ENCODE measurements around the gene KIF14.
"Not testable (repeated sequence)": the region's sequence is repeated elsewhere in the genome, so short reads cannot be mapped to it uniquely, and the experiment has no call there.

KIF14 gene

DNA sequence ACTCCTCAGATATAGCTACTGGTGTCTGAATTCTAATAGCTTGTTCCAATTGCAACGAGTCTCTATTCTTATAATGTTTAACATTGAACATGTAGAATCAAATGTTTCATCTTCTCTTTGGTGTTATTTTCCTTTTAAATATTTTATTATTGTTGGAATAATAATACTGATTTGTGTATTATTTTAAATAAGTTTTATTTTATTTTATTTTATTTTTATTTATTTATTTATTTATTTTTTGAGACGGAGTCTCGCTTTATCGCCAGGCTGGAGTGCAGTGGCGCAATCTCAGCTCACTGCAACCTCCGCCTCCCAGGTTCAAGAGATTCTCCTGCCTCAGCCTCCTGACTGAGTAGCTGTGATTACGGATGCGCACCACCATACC is 10.0 kb upstream of the KIF14 start:
- not testable (repeated sequence) for DNase-seq

DNA sequence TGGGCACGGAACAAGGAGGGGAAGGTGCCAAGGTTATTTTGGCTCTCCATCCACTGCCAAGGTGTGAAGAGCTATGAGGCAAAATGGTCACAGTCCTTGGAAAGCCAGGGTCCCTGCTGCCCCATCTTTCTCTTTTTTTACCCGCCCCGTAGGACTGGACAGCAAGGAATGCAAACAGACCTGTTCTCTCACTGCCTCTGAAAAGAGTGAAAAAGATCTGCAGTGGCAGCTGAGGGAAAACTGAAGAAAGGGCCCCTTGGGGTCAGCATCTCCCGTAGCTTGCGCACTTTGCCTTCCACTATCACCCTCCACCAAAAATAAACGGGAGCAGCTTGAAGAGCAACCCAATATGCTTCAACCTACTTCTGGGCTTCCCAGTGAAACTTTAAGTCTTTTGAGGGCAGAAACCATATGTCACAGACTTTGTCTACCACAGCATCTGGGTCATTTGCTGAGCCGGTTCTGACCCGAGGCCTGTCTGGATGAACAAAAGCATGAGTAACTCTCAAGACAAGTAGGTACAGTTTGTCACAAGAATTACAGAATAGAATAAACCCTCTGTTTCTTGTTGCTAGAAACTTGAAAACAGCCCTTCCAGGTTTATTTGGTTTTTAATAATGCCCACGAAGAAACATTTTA is 9.4 kb upstream of the KIF14 start:
- DNase-seq, result no peak

DNA sequence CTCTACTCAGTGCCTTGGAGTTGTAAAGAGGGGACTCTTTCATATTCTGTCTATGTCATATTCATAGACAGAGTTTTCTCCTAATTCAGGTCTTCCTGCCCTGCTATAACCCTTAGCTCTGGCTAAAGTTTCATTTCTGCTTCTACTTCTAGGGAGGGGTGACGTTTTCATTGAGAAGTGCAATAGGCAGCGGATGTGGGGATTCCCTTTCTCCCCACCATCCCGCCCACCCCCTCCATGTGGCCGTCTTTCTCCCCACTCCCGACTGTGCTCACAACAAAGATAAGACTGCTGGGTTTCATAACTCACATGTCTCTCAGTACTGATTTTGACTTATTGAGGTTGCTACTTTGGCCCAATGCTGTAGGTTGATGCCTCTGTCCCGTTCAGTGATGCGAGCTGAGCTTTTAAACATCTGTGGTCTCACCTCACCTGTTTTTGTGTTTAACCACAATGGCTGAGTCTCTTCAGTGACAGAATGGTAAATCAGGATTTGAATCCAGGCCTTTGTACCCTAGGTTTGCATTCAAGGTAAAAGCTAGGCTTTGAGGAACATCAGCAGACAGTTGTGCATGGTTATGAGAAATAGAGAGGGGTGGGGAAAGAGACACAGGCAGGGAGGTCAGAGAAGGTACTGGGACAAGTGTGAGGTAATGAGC is 7.8 kb upstream of the KIF14 start:
- no peak for DNase-seq

DNA sequence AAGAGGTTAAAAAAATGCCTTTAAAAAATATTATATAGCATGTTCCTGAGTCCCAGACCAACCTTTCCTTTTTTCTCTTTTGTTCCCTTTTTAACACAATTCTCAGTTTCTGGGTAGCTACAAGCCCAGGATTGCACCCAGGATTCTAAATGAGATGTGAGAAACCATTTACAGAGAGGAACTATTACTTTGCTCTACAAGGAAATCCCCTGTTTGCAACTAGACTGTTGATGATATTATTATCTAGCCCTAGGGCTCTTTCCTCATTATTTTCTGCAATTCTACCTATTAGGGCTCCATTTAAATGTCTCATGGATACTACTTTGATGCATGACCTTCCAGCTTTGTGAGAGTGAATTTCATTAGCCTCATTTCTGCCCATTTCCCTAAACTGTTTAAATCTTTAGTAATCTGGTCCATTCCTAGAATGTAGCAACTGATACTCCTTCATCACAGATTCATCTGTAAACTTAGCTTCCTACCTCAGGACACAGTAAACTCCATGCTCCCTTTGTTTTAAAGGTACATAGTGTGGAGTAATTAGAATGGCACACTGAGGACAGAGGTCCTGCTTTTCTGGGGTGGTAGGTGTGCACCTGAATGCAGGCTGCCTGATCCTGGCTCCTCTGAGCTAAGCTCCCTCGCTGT is 7.1 kb upstream of the KIF14 start:
- DNase-seq, result no peak

DNA sequence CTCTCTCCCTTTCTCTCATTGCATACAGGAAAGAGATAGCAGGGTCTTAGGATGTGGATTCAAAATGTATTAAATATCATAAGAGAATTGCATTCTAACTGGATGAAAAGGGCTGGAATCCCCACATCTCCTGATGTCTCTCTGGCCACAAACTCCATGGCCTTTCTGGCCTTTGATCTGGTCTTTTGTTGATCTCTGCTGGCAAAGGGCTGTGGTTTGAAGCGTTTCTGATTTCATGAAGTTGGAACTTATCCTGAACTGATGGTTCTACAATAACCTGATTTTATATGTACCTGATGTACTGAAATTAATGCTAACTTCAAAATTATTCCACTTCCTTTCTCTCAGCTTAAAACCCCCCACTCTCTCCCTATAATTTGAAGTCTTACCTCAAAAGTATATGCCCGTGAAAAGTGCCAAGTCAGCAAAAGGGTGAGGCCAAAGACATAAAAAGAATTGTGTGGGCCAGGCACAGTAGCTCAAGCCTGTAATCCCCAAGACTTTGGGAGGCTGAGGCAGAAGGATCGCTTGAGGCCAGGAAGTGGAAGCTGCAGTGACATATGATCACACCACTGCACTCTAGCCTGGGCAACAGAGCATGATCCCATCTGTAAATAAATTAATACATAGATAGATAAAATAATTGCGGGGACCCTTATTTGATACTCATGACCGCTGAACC is 6.4 kb upstream of the KIF14 start:
- no peak for DNase-seq

DNA sequence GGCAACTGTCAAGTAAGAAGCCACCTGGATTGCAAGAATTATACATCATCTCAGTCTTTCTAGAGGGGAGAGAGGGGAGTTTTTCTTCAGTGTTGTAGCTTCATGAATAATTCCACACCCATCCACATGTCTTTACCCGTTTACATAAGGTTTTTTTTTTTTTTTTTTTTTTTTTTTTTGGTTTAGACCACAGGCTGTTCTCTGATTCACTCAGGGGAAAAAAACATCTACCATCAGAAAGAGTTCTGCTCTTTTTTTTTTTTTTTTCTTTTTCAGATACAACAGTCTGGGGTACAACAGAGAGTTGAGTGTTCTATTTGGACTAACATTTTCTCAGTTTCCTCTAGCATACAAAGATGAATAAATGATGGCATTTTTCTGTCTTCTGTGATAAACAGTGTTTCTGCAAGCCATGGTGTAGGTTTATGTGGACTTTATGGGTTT is 4.9 kb upstream of the KIF14 start:
- no peak for DNase-seq

DNA sequence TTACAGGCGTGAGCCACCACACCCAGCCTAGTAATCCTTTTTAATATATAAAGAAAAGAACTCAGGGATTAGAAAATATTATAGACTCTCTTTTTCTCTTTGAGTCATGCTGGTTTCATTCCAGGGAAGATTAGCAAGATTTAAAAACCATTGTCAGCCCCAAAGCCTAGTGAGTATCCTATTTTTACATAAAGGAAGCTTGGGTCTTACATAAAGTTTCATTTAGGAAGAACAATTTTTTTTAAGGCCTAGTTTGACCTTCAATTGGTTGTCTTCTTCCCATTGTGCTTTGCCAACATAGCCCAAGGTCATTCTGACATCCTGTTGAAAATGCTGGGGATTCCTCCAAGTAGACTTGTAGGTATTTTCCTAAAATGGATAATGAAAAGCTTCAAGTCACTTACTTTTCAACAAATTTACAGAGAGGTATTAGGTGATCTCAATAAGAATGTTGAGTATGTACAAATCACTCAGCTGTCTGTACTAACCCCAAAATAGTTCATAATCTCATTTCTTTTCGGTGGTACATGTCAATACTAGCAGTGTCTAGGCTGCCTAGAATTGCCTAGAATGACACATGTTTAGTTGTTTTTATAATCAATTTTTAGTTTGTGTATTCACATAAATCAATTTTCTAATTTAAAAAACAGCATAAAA is 4.3 kb upstream of the KIF14 start:
- no peak for DNase-seq

DNA sequence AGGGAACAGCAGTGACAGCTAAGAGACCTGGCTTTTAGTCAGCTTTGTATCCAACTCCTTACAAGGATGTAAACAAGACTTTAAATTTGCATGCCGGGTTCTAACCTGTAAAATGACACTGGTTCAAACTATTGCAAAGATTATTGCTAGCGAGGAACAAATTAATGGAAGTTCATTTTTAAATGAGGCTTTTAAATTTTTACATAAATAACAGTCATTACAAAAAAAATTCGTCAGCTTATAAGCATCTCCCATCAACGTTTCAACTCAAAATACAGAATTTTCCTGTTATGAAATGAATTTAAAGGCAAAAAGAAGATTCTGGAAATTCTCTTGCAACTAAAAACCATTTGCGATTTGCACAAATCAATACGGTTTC is 668 bp downstream of the KIF14 start:
- DNase-seq, result no peak

DNA sequence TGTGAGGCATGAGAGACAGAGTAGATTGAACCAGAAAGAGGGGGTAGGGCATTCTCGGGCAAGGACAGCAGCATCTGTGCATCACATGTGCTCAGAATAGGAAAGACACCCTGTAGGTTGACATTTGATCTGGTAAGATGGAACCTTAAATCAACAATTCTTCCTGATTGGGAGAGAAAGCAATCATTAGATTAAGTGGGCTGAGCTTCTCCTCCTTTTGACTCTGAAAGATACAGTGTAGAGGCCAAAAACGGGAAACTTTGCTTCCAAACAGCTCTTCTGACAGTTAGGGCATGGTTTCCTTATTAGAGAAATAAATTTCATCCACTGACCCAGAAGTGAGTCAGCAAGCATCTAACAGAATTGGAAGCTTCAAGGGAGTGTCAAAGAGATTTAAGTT is 9.7 kb downstream of the KIF14 start:
- DNase-seq, result no peak

DNA sequence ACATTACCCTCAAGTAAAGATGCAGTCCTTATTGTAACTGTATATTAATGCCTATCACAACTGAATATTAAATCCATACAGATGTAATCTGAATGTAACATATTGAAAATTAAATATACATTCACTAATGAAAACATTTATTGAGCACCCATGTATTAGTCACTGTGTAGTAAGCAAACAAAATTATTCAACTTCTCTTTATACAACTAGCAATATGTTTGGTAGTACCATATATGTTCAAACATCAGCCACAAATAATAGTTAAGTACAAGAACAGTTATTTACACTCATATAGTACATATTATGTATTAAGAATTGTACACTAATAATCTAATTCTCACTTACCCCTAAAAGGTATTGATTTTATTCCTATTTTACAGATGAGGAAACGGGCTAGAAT is 17.9 kb downstream of the KIF14 start:
- DNase-seq, result no peak

DNA sequence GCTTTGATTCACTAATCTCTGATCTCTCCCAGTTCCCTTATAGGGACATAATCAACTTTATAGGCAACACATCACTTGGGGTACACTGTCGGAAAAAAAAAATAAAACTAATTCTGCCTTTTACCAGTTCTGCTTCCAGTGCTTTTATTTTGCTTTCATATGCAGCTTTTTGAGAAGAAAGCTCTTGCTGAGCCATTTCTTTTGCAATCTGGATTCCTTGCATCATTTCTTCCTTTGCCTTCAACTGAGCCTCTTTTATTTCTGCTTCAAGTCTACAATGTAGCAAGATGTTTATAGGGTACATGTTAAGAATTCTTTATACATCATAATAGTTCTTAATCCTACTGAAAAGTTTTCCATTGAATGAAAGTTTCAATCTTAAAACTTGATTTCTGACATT is 30.6 kb downstream of the KIF14 start:
- DNase-seq, result no peak

DNA sequence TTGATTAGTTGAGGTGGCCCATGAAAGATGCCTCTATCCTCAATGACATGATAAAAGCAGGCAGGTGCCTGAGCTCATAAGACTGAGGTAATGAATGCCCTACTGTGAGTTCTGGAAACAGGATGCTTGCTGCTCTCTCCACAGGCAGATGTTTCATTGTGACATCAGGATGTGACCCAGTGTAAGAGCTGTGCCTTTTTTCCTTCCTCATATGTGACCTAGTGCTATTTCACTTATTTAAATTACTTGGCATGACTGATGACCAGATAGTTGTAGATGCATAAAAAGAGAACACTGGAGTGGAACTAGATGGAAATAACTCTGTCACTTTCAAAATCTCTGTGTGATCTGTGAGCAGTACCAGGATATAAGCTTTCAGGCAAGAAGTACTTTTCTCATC is 31.9 kb downstream of the KIF14 start:
- DNase-seq, result no peak

DNA sequence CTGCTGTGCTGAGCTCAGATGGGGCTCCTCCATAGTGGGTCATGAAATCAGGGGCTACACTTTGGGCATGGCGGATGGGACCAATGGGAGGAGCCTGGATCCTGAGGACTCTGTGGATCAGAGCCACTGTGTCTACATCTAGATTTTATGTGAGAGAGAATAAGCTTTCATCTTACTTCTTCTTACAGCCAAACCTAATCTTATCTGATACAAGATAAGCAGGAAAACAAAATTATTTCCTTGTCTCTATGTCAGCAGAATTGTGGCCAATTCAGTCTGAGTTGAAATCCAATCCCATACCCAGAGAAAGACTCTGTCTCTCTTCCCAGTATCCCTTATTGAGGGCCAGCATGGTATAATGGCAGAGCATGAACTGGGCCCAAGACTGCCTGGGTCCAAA is 56.2 kb downstream of the KIF14 start:
- DNase-seq, result no peak

DNA sequence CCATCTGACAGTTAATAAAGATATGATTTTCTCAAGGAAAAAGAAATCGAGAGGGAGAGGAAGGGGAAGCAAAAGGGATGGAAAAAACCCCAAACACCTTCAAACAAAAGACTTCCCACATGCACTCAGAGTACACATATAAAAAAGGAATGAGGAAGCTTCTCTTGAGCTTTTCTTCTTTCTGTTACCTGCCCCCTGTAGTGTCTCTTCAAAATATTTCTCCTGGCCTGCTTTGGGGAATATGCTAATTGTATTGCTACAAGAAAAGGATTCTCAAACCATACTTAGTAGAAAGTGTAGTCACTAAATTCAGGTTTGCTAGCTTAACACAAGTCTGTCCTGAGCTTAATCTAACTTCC is 58.7 kb downstream of the KIF14 start:
- DNase-seq, result no peak

DNA sequence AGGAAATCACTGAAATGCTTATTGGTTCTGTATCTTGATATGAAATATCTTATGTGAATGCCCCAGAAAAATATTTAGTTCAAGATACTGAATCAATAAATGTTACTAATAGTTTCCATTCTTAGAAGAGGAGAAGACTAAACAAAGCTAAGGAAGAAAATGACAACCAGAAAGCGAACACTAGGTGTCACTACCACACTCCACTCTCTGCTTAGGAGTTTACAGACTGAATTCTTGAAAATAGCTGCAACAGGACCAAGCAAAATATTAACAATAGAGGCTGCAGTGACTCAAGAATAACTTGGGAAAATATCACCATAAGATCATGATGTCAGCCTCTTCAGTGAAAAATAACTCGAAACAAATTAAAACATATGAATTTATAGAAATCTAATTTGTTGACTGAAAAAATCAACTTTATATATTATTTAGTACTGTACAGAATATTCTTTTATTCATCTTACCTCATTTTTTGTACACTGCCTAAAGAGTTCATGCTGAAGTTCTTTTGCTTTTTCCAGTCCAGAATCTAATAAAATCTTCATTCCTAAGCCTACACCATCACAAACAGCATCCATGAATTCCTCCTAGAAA is 61.6 kb downstream of the KIF14 start:
- DNase-seq, result no peak

DNA sequence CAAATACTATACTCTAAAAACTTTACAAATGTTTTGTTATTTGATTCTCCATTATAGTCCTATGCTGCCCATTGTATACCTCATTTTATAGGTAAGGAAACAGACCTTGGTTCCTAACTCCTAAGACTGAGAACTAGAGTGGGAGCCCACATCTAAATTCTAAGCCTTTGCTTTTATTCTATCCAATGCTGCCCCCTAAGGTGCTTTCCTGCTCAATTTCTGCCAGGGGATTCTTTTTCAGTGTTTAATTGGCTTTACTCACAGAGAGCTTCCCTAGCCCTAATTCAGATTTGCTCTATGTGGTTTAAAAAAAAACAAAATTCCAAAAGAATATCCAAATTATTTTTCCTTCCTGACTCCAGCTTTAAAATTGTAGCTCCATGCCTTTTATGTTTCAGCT is 64.5 kb downstream of the KIF14 start:
- DNase-seq, result no peak

DNA sequence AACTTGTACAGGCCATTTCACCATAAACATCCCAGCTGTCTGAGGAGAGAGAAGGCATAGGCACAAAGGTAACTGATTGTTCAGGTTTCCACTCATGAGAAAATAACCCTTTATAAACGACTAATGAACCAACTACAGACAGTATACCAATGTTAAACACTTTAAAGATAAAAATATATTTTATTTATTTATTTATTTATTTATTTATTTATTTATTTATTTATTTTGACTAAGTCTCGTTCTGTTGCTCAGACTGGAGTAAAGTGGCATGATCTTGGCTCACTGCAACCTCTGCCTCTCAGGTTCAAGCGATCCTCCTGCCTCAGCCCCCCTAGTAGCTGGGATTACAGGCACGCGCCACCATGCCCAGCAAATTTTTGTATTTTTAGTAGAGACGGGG is 67.8 kb downstream of the KIF14 start:
- DNase-seq, result not testable (repeated sequence)

DNA sequence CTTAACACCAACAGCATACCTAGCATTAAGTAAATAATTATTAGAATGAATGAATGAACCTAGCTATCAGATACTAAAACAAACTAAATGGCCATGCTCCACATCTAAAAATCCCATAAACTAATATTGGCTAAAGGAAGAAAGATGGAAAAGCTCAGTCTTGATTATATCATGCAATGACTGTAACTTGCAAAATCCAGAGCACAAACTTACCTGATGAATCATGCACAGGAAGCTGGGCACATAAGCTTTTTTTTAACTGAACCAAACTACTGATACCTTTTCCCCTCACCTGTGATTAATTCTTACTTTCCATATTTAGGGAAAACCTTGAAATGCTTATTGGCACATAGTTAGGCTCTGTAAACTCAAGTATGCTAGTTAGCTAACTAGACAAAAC is 70.2 kb downstream of the KIF14 start:
- no peak for DNase-seq

DNA sequence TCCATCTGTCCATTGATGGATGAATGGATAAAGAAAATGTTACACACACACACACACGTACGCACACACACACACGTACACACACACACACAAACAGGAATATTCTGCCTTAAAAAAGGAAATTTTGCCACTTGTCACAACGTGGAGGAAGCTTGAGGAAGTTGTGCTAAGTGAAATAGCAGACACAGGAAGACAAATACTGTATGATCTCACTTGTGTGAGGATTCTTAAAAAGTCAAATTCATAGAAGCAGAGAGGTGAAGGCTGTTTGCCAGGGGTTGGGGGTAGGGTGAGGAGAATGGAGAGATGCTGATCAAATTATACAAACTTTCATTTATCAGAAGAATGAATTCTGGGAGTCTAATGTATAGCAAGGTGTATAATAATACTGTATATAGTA is 73.2 kb downstream of the KIF14 start:
- DNase-seq, result no peak

DNA sequence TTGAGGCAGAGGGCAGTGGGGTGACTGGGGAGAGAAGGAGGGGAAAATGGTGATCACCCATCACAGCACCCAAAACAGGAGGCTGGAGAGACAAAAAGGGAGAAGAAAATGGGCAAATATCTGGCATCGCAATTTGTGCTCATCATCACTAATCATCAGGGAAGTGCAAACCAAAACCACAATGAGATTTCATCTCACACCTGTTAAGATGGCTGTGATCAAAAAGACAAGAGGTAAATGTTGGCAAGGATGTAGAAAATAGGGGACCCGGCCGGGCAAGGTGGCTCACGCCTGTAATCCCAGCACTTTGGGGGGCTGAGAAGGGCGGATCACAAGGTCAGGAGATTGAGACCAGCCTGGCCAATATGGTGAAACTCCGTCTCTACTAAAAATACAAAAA is 74.0 kb downstream of the KIF14 start:
- DNase-seq, result no peak

DNA sequence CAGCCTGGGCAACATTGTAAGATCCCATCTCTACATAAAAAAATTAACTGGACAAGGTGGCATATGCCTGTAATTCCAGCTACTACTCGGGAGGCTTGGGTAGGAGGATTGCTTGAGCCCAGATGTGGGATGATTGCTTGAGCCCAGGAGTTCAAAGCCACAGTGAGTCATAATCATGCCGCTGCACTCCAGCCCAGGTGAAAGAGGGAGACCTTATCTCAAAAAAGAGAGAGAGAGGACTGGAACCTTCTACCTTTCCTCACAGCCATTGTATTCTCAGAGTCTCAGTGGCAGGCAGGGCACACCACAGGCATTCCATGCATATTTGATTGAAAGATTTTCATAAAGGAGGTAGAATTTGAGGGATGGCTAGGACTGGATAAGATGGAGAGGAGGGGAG is 78.4 kb downstream of the KIF14 start:
- DNase-seq, result no peak

DNA sequence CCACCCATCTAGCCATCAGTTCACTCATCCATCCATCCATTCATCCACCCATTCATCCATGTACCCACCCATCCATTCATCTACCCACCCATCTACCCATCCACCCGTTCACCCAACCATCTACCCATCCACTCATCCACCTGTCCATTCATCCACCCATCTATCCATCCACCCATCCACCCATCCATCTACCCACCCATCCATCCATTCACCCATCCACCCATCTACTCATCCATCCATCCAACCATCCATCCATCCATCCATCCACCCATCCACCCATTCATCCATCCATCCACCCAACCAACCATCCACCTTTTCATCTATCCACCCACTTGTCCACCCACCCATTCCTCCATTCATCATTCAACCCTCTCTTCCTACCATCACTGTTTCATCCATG is 80.3 kb downstream of the KIF14 start:
- no peak for DNase-seq

DNA sequence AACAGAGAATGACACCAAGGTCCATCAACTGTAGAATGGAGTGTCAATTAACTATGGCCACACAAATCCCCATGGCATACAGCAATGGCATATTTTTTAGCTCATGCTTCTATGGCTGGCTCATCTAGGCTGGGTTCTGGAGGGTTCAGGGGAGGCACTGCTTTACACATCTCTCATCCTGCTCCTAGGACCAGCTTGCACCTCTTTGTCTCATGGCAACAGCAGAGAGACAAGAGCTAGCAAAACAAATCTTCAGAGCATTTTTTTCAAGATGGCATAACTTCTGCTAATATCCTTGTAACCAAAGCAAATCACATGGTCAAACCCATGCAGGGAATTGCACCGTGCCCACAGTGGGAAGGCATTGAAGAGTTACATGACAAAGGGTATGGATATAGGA is 82.4 kb downstream of the KIF14 start:
- no peak for DNase-seq
